Loucy (cell line): ENCODE measurements around the gene EOLA1.
"Not testable (repeated sequence)": the region's sequence is repeated elsewhere in the genome, so short reads cannot be mapped to it uniquely, and the experiment has no call there.

Source experiments
- EZH2phosphoT487 ChIP-seq: fragments of 200-600 bp; IDR thresholded peaks from 2 replicates; pipeline ENCODE4 v1.6.1; 2018; ENCODE audit warnings: antibody characterized with exemption, mild to moderate bottlenecking, moderate library complexity, borderline replicate concordance
- TF ChIP-seq, protein P1 (sequence below): fragments of 200-600 bp; sonication (generic); conservative IDR thresholded peaks from 2 replicates; pipeline ENCODE4 v1.5.1; 2014; ENCODE audit warnings: mild to moderate bottlenecking, antibody characterized with exemption, low read length

- not testable (repeated sequence) for TF ChIP-seq EZH2phosphoT487
- TF ChIP-seq, protein P1, sequence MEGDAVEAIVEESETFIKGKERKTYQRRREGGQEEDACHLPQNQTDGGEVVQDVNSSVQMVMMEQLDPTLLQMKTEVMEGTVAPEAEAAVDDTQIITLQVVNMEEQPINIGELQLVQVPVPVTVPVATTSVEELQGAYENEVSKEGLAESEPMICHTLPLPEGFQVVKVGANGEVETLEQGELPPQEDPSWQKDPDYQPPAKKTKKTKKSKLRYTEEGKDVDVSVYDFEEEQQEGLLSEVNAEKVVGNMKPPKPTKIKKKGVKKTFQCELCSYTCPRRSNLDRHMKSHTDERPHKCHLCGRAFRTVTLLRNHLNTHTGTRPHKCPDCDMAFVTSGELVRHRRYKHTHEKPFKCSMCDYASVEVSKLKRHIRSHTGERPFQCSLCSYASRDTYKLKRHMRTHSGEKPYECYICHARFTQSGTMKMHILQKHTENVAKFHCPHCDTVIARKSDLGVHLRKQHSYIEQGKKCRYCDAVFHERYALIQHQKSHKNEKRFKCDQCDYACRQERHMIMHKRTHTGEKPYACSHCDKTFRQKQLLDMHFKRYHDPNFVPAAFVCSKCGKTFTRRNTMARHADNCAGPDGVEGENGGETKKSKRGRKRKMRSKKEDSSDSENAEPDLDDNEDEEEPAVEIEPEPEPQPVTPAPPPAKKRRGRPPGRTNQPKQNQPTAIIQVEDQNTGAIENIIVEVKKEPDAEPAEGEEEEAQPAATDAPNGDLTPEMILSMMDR, result not testable (repeated sequence)
These were observed 32.6 kb downstream of the EOLA1 start for GRCh38 chrX:149573456-149573855.
